MM.1S (cell line): ENCODE measurements around the gene ETV7.

Experiments used
- DNase-seq: peaks from one replicate; pipeline ENCODE4 v3.0.0-alpha.2; 2015
- H2AFZ ChIP-seq: fragments of 300-600 bp; sonication (generic); 2 replicates; pipeline ENCODE4 v1.6.0; 2016; ENCODE audit warnings: antibody characterized with exemption, low read length
- H3F3A ChIP-seq: fragments of 300-600 bp; sonication (generic); 2 replicates; pipeline ENCODE4 v1.6.1; 2016; ENCODE audit warnings: mild to moderate bottlenecking, antibody characterized with exemption, low read length, moderate library complexity, mixed read lengths; ENCODE audit not compliant: insufficient read depth
- H3K27ac ChIP-seq: fragments of 300-600 bp; sonication (generic); 2 replicates; pipeline ENCODE4 v1.5.1; 2016; ENCODE audit warnings: mild to moderate bottlenecking, low read length
- H3K27me3 ChIP-seq: fragments of 300-600 bp; sonication (generic); replicated peaks from 2 replicates; pipeline ENCODE4 v1.6.0; 2016; ENCODE audit warnings: low read length; ENCODE audit not compliant: insufficient read depth
- H3K36me3 ChIP-seq: fragments of 300-600 bp; sonication (generic); replicated peaks from 2 replicates; pipeline ENCODE4 v1.6.1; 2016; ENCODE audit warnings: mild to moderate bottlenecking, low read length, mixed read lengths; ENCODE audit not compliant: insufficient read depth
- H3K4me1 ChIP-seq: fragments of 300-600 bp; sonication (generic); 2 replicates; pipeline ENCODE4 v1.6.1; 2016; ENCODE audit warnings: low read length, mixed read lengths
- H3K4me2 ChIP-seq: fragments of 300-600 bp; sonication (generic); 2 replicates; pipeline ENCODE4 v1.6.0; 2016; ENCODE audit warnings: low read depth, low read length
- H3K4me3 ChIP-seq: fragments of 300-600 bp; sonication (generic); 2 replicates; pipeline ENCODE4 v1.5.1; 2016; ENCODE audit warnings: low read length, mixed read lengths
- H3K79me2 ChIP-seq: fragments of 300-600 bp; sonication (generic); 2 replicates; pipeline ENCODE4 v1.6.1; 2016; ENCODE audit warnings: mixed run types, low read length, mixed read lengths
- H3K9ac ChIP-seq: fragments of 300-600 bp; sonication (generic); 2 replicates; pipeline ENCODE4 v1.6.1; 2016; ENCODE audit warnings: low read length, mixed read lengths
- H3K9me2 ChIP-seq: fragments of 300-600 bp; sonication (generic); replicated peaks from 2 replicates; pipeline ENCODE4 v1.6.1; 2016; ENCODE audit warnings: mild to moderate bottlenecking, low read length, mixed read lengths; ENCODE audit not compliant: insufficient read depth
- H3K9me3 ChIP-seq: fragments of 300-600 bp; sonication (generic); replicated peaks from 2 replicates; pipeline ENCODE4 v1.6.1; 2016; ENCODE audit warnings: mild to moderate bottlenecking, low read length, mixed read lengths; ENCODE audit not compliant: insufficient read depth
- H4K20me1 ChIP-seq: fragments of 300-600 bp; sonication (generic); 2 replicates; pipeline ENCODE4 v1.6.1; 2016; ENCODE audit warnings: mild to moderate bottlenecking, low read length, moderate library complexity, mixed read lengths; ENCODE audit not compliant: insufficient read depth
- EZH2 ChIP-seq: fragments of 300-600 bp; sonication (generic); optimal IDR thresholded peaks from 2 replicates; pipeline ENCODE3; 2017; ENCODE audit warnings: low read depth, mild to moderate bottlenecking, antibody characterized with exemption, low read length, mixed read lengths
- EZH2phosphoT487 ChIP-seq: fragments of 300-600 bp; sonication (generic); IDR thresholded peaks from 2 replicates; pipeline ENCODE4 v1.6.1; 2018; ENCODE audit warnings: antibody characterized with exemption, low read length
- TF ChIP-seq, protein P1 (sequence below): fragments of 300-600 bp; sonication (generic); IDR thresholded peaks from 2 replicates; pipeline ENCODE4 v1.5.1; 2016; ENCODE audit warnings: antibody characterized with exemption, low read length, mixed read lengths

Gene ETV7

DNA sequence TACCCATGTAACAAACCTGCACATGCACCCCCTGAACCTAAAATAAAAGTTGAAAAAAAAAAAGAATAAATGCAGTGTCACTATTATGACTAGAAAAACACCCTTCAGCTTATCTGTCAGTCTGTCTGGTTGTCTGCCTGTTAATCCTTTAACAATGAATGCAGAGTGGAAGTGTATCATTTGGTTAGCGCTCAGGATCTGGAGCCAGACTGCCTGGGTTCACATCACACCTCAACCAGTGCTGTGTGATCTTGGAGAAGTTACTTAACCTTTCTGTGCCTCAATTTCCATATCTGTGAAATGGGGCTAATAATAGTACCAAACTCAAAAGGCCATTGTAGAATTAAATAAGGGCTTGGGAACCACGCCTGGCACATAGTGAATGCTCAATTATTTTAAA, 16.8 kb downstream of the ETV7 start:
- no peak overlapping the region for H2AFZ ChIP-seq
- H3K27me3 ChIP-seq = no peaks in the 10 kb centered on the region
- H3K36me3 ChIP-seq = no peaks in the 10 kb centered on the region
- no peaks in the 10 kb centered on the region for H4K20me1 ChIP-seq
- H3K9ac ChIP-seq = no peak overlapping the region
- H3K9me2 ChIP-seq = no peaks in the 10 kb centered on the region
- no peak overlapping the region for H3K27ac ChIP-seq
- H3K4me2 ChIP-seq = no peak overlapping the region
- peaks cover 2% of the 10 kb centered on the region for H3K4me1 ChIP-seq
- no peaks in the 10 kb centered on the region for H3K79me2 ChIP-seq
- H3K9me3 ChIP-seq = no peaks in the 10 kb centered on the region
- H3K4me3 ChIP-seq = no peak overlapping the region
- TF ChIP-seq EZH2 = no peak
- no peak for TF ChIP-seq EZH2phosphoT487
- no peak for DNase-seq
- H3F3A ChIP-seq = no peaks in the 10 kb centered on the region

DNA sequence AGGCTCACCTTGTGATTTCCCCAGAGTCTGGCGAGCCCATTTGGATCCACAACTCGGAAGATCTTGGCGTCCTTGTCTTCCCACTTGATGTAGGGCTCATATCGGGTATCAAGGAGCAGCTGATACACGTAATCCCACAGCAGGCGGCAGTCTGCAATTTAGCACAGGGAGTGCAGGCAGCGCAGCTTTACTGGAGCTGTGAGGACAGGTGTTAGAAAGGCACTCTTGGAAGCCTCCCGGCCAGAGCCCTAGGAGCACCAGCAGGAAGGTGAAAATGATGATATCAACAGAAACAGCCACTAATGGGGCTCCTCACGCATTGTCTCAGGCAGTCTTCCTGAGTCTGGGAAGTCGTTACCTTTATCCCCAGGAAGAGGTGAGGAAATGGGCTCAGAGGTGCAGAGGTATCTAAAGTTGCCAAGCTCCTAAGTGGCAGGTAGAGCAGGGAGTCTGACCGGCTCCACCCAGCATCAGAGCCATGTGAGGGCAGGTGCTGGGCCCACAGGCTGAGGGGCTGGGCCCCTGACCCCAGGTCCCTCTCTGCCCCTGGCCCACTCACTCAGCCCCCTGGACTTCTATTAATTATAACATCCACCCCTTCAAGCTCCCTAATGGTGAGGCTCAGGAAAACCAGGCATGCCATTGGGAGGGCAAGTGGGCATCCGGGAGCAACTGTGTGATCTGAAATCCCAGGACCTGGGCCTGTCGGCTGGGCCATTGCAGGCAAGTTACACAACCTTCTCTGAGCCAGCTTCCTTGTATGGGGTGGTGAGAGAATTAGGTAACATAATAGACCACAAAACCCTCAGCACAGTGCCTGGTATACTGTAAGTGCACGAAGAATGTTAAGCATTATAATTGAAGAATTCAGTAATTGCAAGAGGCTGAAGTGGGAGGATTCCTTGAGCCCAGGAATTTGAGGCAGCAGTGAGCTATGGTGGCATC, 18.3 kb downstream of the ETV7 start:
- H3F3A ChIP-seq = no peaks in the 10 kb centered on the region
- no peaks in the 10 kb centered on the region for H3K9me3 ChIP-seq
- H3K27me3 ChIP-seq = no peaks in the 10 kb centered on the region
- no peak overlapping the region for H3K4me3 ChIP-seq
- no peaks in the 10 kb centered on the region for H3K36me3 ChIP-seq
- H3K79me2 ChIP-seq = no peaks in the 10 kb centered on the region
- H4K20me1 ChIP-seq = no peaks in the 10 kb centered on the region
- no peak overlapping the region for H2AFZ ChIP-seq
- no peaks in the 10 kb centered on the region for H3K9me2 ChIP-seq
- no peak overlapping the region for H3K9ac ChIP-seq
- no peak overlapping the region for H3K27ac ChIP-seq
- DNase-seq = no peak
- peaks cover 13% of the 10 kb centered on the region for H3K4me1 ChIP-seq
- no peak overlapping the region for H3K4me2 ChIP-seq
- TF ChIP-seq EZH2 (no peak), EZH2phosphoT487 (no peak)
- TF ChIP-seq, protein P1, sequence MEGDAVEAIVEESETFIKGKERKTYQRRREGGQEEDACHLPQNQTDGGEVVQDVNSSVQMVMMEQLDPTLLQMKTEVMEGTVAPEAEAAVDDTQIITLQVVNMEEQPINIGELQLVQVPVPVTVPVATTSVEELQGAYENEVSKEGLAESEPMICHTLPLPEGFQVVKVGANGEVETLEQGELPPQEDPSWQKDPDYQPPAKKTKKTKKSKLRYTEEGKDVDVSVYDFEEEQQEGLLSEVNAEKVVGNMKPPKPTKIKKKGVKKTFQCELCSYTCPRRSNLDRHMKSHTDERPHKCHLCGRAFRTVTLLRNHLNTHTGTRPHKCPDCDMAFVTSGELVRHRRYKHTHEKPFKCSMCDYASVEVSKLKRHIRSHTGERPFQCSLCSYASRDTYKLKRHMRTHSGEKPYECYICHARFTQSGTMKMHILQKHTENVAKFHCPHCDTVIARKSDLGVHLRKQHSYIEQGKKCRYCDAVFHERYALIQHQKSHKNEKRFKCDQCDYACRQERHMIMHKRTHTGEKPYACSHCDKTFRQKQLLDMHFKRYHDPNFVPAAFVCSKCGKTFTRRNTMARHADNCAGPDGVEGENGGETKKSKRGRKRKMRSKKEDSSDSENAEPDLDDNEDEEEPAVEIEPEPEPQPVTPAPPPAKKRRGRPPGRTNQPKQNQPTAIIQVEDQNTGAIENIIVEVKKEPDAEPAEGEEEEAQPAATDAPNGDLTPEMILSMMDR = no peak

DNA sequence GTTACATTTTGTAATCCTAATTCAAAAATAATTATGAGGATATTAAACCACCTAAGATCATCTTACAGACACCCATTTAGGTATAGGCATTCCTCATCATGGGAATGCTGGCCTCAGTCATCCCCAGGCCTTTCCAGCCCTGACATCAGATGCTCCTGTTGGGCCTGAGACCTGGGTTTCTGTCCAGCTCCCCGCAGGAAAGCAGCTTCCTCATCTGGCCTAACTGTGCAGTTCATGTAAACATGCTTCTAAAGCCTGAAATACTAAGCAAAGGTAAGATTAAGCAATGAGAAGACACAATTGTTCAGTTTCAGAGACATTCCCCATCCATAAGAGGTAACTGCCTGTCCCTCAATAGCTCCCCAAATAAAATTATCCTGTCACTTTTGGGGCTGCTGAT, 19.0 kb downstream of the ETV7 start:
- Histone ChIP-seq H3K9me2 (no peaks in the 10 kb centered on the region), H3K4me1 (peaks cover 13% of the 10 kb centered on the region), H3K27me3 (no peaks in the 10 kb centered on the region), H3K27ac (no peak overlapping the region), H2AFZ (no peak overlapping the region), H3F3A (no peaks in the 10 kb centered on the region), H3K9ac (no peak overlapping the region), H3K4me3 (no peak overlapping the region), H3K79me2 (no peaks in the 10 kb centered on the region), H3K36me3 (no peaks in the 10 kb centered on the region), H3K9me3 (no peaks in the 10 kb centered on the region), H3K4me2 (no peak overlapping the region), H4K20me1 (no peaks in the 10 kb centered on the region)
- TF ChIP-seq EZH2phosphoT487 (no peak), EZH2 (no peak)
- TF ChIP-seq, protein P1 = no peak
- no peak for DNase-seq

DNA sequence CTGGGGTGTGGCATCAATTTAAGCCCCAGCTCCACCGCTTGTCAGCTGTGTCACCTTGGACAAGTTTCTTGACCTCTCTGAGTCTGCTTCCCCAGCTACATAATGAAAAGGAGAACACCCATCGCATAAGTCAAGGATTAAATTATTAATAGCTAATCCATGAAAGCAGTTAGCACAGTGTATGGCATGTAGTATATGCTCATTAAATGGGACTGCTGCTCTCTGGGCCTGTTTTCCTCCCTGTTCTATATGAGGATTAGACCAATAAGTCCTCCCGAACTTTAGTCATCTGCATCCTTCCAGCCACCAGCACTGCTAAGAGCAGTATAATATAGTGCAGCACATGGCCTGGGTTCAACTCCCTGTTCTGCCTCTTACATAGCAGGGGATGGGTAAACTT, 19.7 kb downstream of the ETV7 start:
- Histone ChIP-seq H3K79me2 (no peaks in the 10 kb centered on the region), H2AFZ (no peak overlapping the region), H3K9me3 (no peaks in the 10 kb centered on the region), H3K27me3 (no peaks in the 10 kb centered on the region), H4K20me1 (no peaks in the 10 kb centered on the region), H3F3A (no peaks in the 10 kb centered on the region), H3K36me3 (no peaks in the 10 kb centered on the region), H3K27ac (no peak overlapping the region), H3K9ac (no peak overlapping the region), H3K4me1 (peaks cover 13% of the 10 kb centered on the region), H3K9me2 (no peaks in the 10 kb centered on the region), H3K4me2 (no peak overlapping the region), H3K4me3 (no peak overlapping the region)
- no peak for DNase-seq
- TF ChIP-seq, protein P1 = no peak
- no peak for TF ChIP-seq EZH2phosphoT487
- TF ChIP-seq EZH2 = no peak
